MM.1S (cell line): ENCODE results near the gene ADAMTS15.

Experiments used
- CTCF ChIP-seq: fragments of 300-600 bp; sonication (generic); IDR thresholded peaks from 2 replicates; pipeline ENCODE4 v1.5.1; 2016; ENCODE audit warnings: antibody characterized with exemption, low read length, mixed read lengths
- EZH2 ChIP-seq: fragments of 300-600 bp; sonication (generic); optimal IDR thresholded peaks from 2 replicates; pipeline ENCODE3; 2017; ENCODE audit warnings: low read depth, mild to moderate bottlenecking, antibody characterized with exemption, low read length, mixed read lengths

GRCh38 chr11:130420478-130421198 lies 27.8 kb upstream of the ADAMTS15 start:
- TF ChIP-seq EZH2, result no peak
- TF ChIP-seq CTCF, result no peak
